IMR-90 (cell line): ENCODE results near the gene RB1. TPM values are rescaled to one million over a fixed set of nuclear protein-coding genes. Genes with fewer than 3 reads are reported as not detected.

Experiments used
- ATAC-seq: fragments of 200-7000 bp; cut with Tn5 transposase; 2 replicates; pipeline ENCODE4 v1.9.1; 2020; ENCODE audit warnings: low read depth, mild to moderate bottlenecking, moderate library complexity
- BruUV-seq: library from RNA; stranded (reverse); fragments of 400-500 nt; replicated peaks from 2 replicates; lab custom pipeline; 2021; lab: Mats Ljungman, UMichigan
- CTCF ChIA-PET: fragments of 300-600 bp; formaldehyde crosslinking; extraction: SDS; loops from one replicate; lab custom pipeline; 2021; ENCODE audit warnings: antibody characterized with exemption; lab: Yijun Ruan, JAX
- POLR2A ChIA-PET: fragments of 300-600 bp; sonication (Branson Sonifier 250); formaldehyde crosslinking; loops from one replicate; lab custom pipeline; 2022; ENCODE audit warnings: antibody characterized with exemption; ENCODE audit not compliant: unreplicated experiment; lab: Charles Lee
- DNase-seq: peaks from one replicate; pipeline ENCODE4 v3.0.0; 2013
- H2AFZ ChIP-seq: replicated peaks from 2 replicates; pipeline ENCODE3; 2013; ENCODE audit warnings: low read length, mild to moderate bottlenecking; ENCODE audit not compliant: poor library complexity
- H2AK5ac ChIP-seq: 2 replicates; pipeline ENCODE4 v1.6.1; 2013; ENCODE audit warnings: low read depth, low read length, inconsistent platforms
- H2AK9ac ChIP-seq: replicated peaks from 2 replicates; pipeline ENCODE3; 2013; ENCODE audit warnings: mild to moderate bottlenecking, low read depth, low read length, moderate library complexity; ENCODE audit not compliant: poor library complexity
- H2BK120ac ChIP-seq: 2 replicates; pipeline ENCODE4 v1.6.1; 2013; ENCODE audit warnings: low read depth, low read length, inconsistent platforms
- H2BK15ac ChIP-seq: 3 replicates; pipeline ENCODE4 v1.6.1; 2013; ENCODE audit warnings: low read depth, low read length, inconsistent platforms
- H2BK20ac ChIP-seq: 2 replicates; pipeline ENCODE4 v1.6.1; 2013; ENCODE audit warnings: low read depth, mild to moderate bottlenecking, inconsistent platforms, low read length, moderate library complexity
- H2BK5ac ChIP-seq: 2 replicates; pipeline ENCODE4 v1.6.1; 2013; ENCODE audit warnings: mild to moderate bottlenecking, low read depth, low read length, inconsistent platforms; ENCODE audit not compliant: poor library complexity, severe bottlenecking
- H3K14ac ChIP-seq: replicated peaks from 2 replicates; pipeline ENCODE4 v1.6.1; 2013; ENCODE audit warnings: low read depth, low read length, inconsistent platforms
- H3K18ac ChIP-seq: 2 replicates; pipeline ENCODE4 v1.6.1; 2013; ENCODE audit warnings: low read depth, low read length, control low read depth
- H3K23ac ChIP-seq: 2 replicates; pipeline ENCODE4 v1.6.1; 2013; ENCODE audit warnings: low read depth, low read length, inconsistent platforms
- H3K27ac ChIP-seq: 2 replicates; pipeline ENCODE4 v1.5.1; 2013; ENCODE audit warnings: mild to moderate bottlenecking, control low read depth, low read length; ENCODE audit not compliant: insufficient read depth
- H3K27me3 ChIP-seq: 2 replicates; pipeline ENCODE4 v1.6.1; 2013; ENCODE audit warnings: low read length; ENCODE audit not compliant: control insufficient read depth, insufficient read depth
- H3K36me3 ChIP-seq: 2 replicates; pipeline ENCODE4 v1.6.1; 2013; ENCODE audit warnings: low read length, mixed read lengths; ENCODE audit not compliant: control insufficient read depth, insufficient read depth
- H3K4ac ChIP-seq: 2 replicates; pipeline ENCODE4 v1.6.1; 2013; ENCODE audit warnings: low read depth, low read length, inconsistent platforms
- H3K4me1 ChIP-seq: 2 replicates; pipeline ENCODE4 v1.6.1; 2013; ENCODE audit warnings: low read length, mixed read lengths; ENCODE audit not compliant: control insufficient read depth, insufficient read depth
- H3K4me2 ChIP-seq: 2 replicates; pipeline ENCODE4 v1.6.1; 2013; ENCODE audit warnings: low read depth, mild to moderate bottlenecking, control low read depth, low read length, moderate library complexity
- H3K4me3 ChIP-seq: 2 replicates; pipeline ENCODE4 v1.5.1; 2013; ENCODE audit warnings: low read depth, mild to moderate bottlenecking, control low read depth, low read length, moderate library complexity; ENCODE audit not compliant: insufficient read depth
- H3K56ac ChIP-seq: 2 replicates; pipeline ENCODE4 v1.6.1; 2013; ENCODE audit warnings: low read length, inconsistent platforms; ENCODE audit not compliant: insufficient read depth; ENCODE audit errors: extremely low read depth
- H3K79me1 ChIP-seq, 2 experiments: 2 replicates each; pipeline ENCODE4 v1.6.1; 2013; ENCODE audit warnings: low read length in 2 of 2, inconsistent platforms in 1 of 2, low read depth in 1 of 2
- H3K9ac ChIP-seq: 2 replicates; pipeline ENCODE4 v1.6.1; 2013; ENCODE audit warnings: low read depth, low read length, control low read depth
- H3K9me1 ChIP-seq: 2 replicates; pipeline ENCODE4 v1.6.1; 2013; ENCODE audit warnings: low read length, inconsistent platforms; ENCODE audit not compliant: insufficient read depth
- H3K9me3 ChIP-seq: 2 replicates; pipeline ENCODE4 v1.6.1; 2013; ENCODE audit warnings: low read length; ENCODE audit not compliant: control insufficient read depth, insufficient read depth
- H4K20me1 ChIP-seq: 2 replicates; pipeline ENCODE4 v1.6.1; 2013; ENCODE audit warnings: low read length, inconsistent platforms; ENCODE audit not compliant: insufficient read depth
- H4K5ac ChIP-seq: 2 replicates; pipeline ENCODE4 v1.6.1; 2013; ENCODE audit warnings: mild to moderate bottlenecking, low read depth, low read length, control low read depth
- H4K8ac ChIP-seq, 2 experiments: 2 replicates each; pipeline ENCODE4 v1.6.1; 2013; ENCODE audit warnings: low read depth in 2 of 2, low read length in 2 of 2, control low read depth in 1 of 2, inconsistent platforms in 1 of 2
- H4K91ac ChIP-seq: 2 replicates; pipeline ENCODE4 v1.6.1; 2013; ENCODE audit warnings: low read depth, low read length, inconsistent platforms; ENCODE audit not compliant: insufficient read depth
- RFX5 ChIP-seq: IDR thresholded peaks from 2 replicates; pipeline ENCODE4 v1.8.0; 2012; ENCODE audit warnings: low read depth, mild to moderate bottlenecking, low read length, moderate library complexity
- WGBS, 2 experiments: methylation state at CpG; one replicate each; pipeline versions ENCODE4 v1.1.5 to v1.1.7; 2013; ENCODE audit warnings: missing lambda C conversion rate in 2 of 2; ENCODE audit not compliant: insufficient read length in 1 of 2; ENCODE audit errors: extremely low coverage in 2 of 2; 5-methylcytosine and 5-hydroxymethylcytosine counted together
- dilution Hi-C: fragments of 300-500 bp; cut with HindIII; formaldehyde crosslinking; loops from one replicate; pipeline ENCODE4 v1.14.3; 2018; ENCODE audit warnings: low sequenced_read_pairs; ENCODE audit not compliant: unreplicated experiment
- in situ Hi-C: fragments of 300-500 bp; cut with MboI; formaldehyde crosslinking; loops from 3 replicates; pipeline ENCODE4 v1.14.3; 2019; ENCODE audit warnings: low sequenced_read_pairs, inconsistent platforms, mixed read lengths
- intact Hi-C: fragments of 100-400 bp; cut with micrococcal nuclease; formaldehyde crosslinking; loops from 2 replicates; pipeline ENCODE4 v1.10.0; 2022
- polyA plus RNA-seq, 3 experiments: library from polyadenylated mRNA; depleted of rRNA; stranded (reverse); fragments of >200 nt; gene quantifications; 2 replicates each; pipeline ENCODE4 v1.2.3, GENCODE V29; 2012; ENCODE audit warnings: low replicate concordance in 1 of 3
- total RNA-seq: library from RNA; depleted of rRNA; stranded (reverse); fragments of >200 nt; gene quantifications from 2 replicates; pipeline ENCODE4 v1.2.3, GENCODE V29; 2012
- TF ChIP-seq, protein P1 (sequence below): fragments of 150-350 bp; IDR thresholded peaks from 2 replicates; pipeline ENCODE4 v1.6.1; 2017; ENCODE audit warnings: mild to moderate bottlenecking, antibody characterized with exemption, low read length, low read depth

Gene RB1
- total and polyA plus RNA-seq, 2 of the 4 experiments (the other 2 are of a cell fraction), result 11.4 to 15.4 TPM

DNA sequence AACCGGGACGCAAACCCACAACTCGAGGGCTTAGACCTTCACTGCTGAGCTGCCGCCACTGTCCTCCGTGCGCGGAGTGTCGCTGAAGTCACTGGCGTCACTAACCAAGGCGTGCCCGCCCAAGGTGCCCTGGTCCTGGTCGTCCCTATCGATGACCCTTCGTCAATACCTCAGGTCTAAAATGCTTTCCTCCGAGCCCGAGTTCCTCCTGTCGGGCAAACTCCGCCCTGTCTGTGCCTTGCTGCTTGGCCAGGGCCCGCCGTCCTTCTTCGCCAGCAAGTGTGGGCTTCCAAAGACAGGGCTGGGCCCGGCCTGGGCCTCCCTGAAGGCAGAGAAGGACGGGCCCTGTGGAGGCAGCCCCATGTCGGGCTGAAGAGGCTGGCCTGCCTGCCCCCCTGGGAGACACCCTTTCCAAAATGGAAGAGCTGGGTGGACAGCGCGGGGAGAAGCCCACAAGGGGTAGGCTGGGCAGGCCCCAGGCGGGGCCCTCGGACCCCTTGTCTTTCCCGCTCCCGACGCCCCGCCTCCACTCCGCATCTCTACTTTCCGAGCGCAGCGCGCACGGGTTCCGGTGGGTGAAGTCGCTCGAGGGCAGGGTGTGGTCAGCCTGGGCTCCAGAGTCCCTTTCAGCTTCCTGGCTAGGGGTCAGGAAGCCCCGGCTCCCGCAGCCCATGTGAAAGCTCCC lies 13.4 kb downstream of the RB1 start:
- Histone ChIP-seq H2AK5ac (no peak overlapping the region), H3K4me2 (no peak overlapping the region), H3K14ac (no peak overlapping the region), H3K4ac (no peak overlapping the region), H2AK9ac (no peak overlapping the region), H2BK20ac (no peak overlapping the region), H4K5ac (no peak overlapping the region), H3K79me1 (peaks cover 21 to 24% of the 10 kb centered on the region in 2 experiments), H3K27me3 (no peaks in the 10 kb centered on the region), H3K56ac (no peak overlapping the region), H3K4me3 (no peak overlapping the region), H2AFZ (no peak overlapping the region), H4K20me1 (no peaks in the 10 kb centered on the region), H3K9me3 (peaks cover 8% of the 10 kb centered on the region; the same call in 1 of the 2 replicates), H3K9ac (no peak overlapping the region), H3K9me1 (no peaks in the 10 kb centered on the region), H2BK15ac (no peak overlapping the region), H3K36me3 (peaks cover 21% of the 10 kb centered on the region), H4K91ac (no peak overlapping the region), H2BK5ac (no peak overlapping the region), H3K4me1 (no peaks in the 10 kb centered on the region), H2BK120ac (no peak overlapping the region), H3K27ac (no peak overlapping the region), H3K18ac (no peak overlapping the region), H4K8ac (no peak overlapping the region), H3K23ac (no peak overlapping the region)
- TF ChIP-seq, protein P1, sequence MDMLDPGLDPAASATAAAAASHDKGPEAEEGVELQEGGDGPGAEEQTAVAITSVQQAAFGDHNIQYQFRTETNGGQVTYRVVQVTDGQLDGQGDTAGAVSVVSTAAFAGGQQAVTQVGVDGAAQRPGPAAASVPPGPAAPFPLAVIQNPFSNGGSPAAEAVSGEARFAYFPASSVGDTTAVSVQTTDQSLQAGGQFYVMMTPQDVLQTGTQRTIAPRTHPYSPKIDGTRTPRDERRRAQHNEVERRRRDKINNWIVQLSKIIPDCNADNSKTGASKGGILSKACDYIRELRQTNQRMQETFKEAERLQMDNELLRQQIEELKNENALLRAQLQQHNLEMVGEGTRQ, result no peak
- TF ChIP-seq RFX5, result no peak
- no peak for ATAC-seq
- POLR2A ChIA-PET, result no interaction called here
- DNase-seq, result no peak
- intact Hi-C loops, result no loop called here
- dilution Hi-C loops, result no loop called here
- CTCF ChIA-PET, result no interaction called here
- 90% methylated on average over 27 of the region's 43 CpGs; no CpG with 5 or more reads in 1 of the 2 experiments for WGBS, 2 experiments
- in situ Hi-C loops, result no loop called here
- no TSS peak for BruUV-seq
